ENCODE data around the gene TMTC2.

Gene TMTC2

GRCh38 chr12:83057436-83057835 lies 370.7 kb downstream of the TMTC2 start:
- H3K23ac ChIP-seq (ENCODE audit: low read length in 2 of 2), result no peak overlapping the region
- no peak overlapping the region for H2AFZ ChIP-seq (ENCODE audit: low read depth, low read length)
- H3K79me1 ChIP-seq (replicated peaks; ENCODE audit: low read length, poor library complexity, severe bottlenecking), result no peaks in the 10 kb centered on the region
- no peak overlapping the region for H2BK120ac ChIP-seq (ENCODE audit: low read depth, low read length)
- H3K9me3 ChIP-seq (ENCODE audit: control insufficient read depth, low read length), result no peaks in the 10 kb centered on the region
- no peak overlapping the region for H4K8ac ChIP-seq (ENCODE audit: low read length)
- DNase-seq, result no peak
- H3K4me3 ChIP-seq (ENCODE audit: insufficient read depth in 1 of 2, low read depth in 1 of 2, low read length in 2 of 2), result no peak overlapping the region
- no peak overlapping the region for H3K4ac ChIP-seq (ENCODE audit: low read depth in 1 of 2, low read length in 2 of 2)
- no peak overlapping the region for H3K18ac ChIP-seq (ENCODE audit: low read depth in 1 of 2, low read length in 2 of 2)
- H2BK12ac ChIP-seq (ENCODE audit: low read length in 2 of 2), result no peak overlapping the region
- no peak overlapping the region for H2BK5ac ChIP-seq (ENCODE audit: low read depth, low read length, poor library complexity, severe bottlenecking)
- no peaks in the 10 kb centered on the region for H3K27me3 ChIP-seq (ENCODE audit: control insufficient read depth in 1 of 2, insufficient read depth in 1 of 2, low read length in 2 of 2)
- no peak overlapping the region for H2AK5ac ChIP-seq (ENCODE audit: low read length, severe bottlenecking)
- no peak overlapping the region for H2BK15ac ChIP-seq (ENCODE audit: low read depth, poor library complexity, severe bottlenecking)
- H4K91ac ChIP-seq (ENCODE audit: low read length), result no peak overlapping the region
- WGBS, result no CpG with 5 or more reads among the region's 1 CpG
- H3K27ac ChIP-seq (ENCODE audit: low read length, poor library complexity, severe bottlenecking), result no peak overlapping the region
- H3K36me3 ChIP-seq (ENCODE audit: control insufficient read depth in 1 of 2, insufficient read depth in 2 of 2, low read depth in 1 of 2, low read length in 2 of 2), result no peaks in the 10 kb centered on the region
- H3K9ac ChIP-seq (ENCODE audit: low read length), result no peak overlapping the region
- H3K14ac ChIP-seq (ENCODE audit: low read length in 2 of 2), result no peak overlapping the region
- no peak overlapping the region for H3K4me2 ChIP-seq (ENCODE audit: low read length, poor library complexity, severe bottlenecking)
- no peaks in the 10 kb centered on the region for H3K4me1 ChIP-seq (ENCODE audit: control insufficient read depth, insufficient read depth, low read depth, low read length)

GRCh38 chr12:83059107-83059506 lies 372.4 kb downstream of the TMTC2 start:
- Histone ChIP-seq H3K23ac (ENCODE audit: low read length in 2 of 2) (no peak overlapping the region), H2AFZ (ENCODE audit: low read depth, low read length) (no peak overlapping the region)
- 100% methylated on average over 1 of the region's 6 CpGs for WGBS

DNA sequence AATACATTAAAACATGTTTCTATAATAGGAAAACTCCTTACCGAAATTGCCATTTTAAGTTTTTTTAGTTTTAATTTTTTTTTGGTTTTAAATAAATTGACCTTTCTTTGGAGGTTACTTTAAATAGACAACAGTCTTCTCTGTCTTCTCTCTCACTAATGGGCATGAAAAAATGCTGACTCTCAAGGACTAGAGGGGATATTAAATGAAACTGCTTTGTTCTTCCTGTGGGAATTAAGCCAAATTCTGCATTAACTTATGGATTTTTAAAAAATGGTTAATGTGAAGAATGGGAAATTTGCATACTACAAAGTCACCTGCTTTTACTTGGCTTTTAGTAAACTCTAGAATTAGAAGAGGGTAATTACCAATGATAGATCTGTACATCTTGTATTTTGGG lies 378.9 kb downstream of the TMTC2 start:
- no peak overlapping the region for H3K4ac ChIP-seq (ENCODE audit: low read depth in 1 of 2, low read length in 2 of 2)
- H2BK12ac ChIP-seq (ENCODE audit: low read length in 2 of 2), result no peak overlapping the region
- H2BK15ac ChIP-seq (ENCODE audit: low read depth, poor library complexity, severe bottlenecking), result no peak overlapping the region
- H3K79me1 ChIP-seq (replicated peaks; ENCODE audit: low read length, poor library complexity, severe bottlenecking), result no peaks in the 10 kb centered on the region
- no peak for DNase-seq
- no peak overlapping the region for H2BK120ac ChIP-seq (ENCODE audit: low read depth, low read length)
- no peaks in the 10 kb centered on the region for H3K27me3 ChIP-seq (ENCODE audit: control insufficient read depth in 1 of 2, insufficient read depth in 1 of 2, low read length in 2 of 2)
- H3K14ac ChIP-seq (ENCODE audit: low read length in 2 of 2), result no peak overlapping the region
- H3K4me2 ChIP-seq (ENCODE audit: low read length, poor library complexity, severe bottlenecking), result no peak overlapping the region
- H2AFZ ChIP-seq (ENCODE audit: low read depth, low read length), result no peak overlapping the region
- no peak overlapping the region for H2BK5ac ChIP-seq (ENCODE audit: low read depth, low read length, poor library complexity, severe bottlenecking)
- H4K8ac ChIP-seq (ENCODE audit: low read length), result no peak overlapping the region
- H3K27ac ChIP-seq (ENCODE audit: low read length, poor library complexity, severe bottlenecking), result no peak overlapping the region
- H3K9me3 ChIP-seq (ENCODE audit: control insufficient read depth, low read length), result no peaks in the 10 kb centered on the region
- H3K18ac ChIP-seq (ENCODE audit: low read depth in 1 of 2, low read length in 2 of 2), result no peak overlapping the region
- no peaks in the 10 kb centered on the region for H3K4me1 ChIP-seq (ENCODE audit: control insufficient read depth, insufficient read depth, low read depth, low read length)
- H3K23ac ChIP-seq (ENCODE audit: low read length in 2 of 2), result no peak overlapping the region
- no peak overlapping the region for H3K4me3 ChIP-seq (ENCODE audit: insufficient read depth in 1 of 2, low read depth in 1 of 2, low read length in 2 of 2)
- H2AK5ac ChIP-seq (ENCODE audit: low read length, severe bottlenecking), result no peak overlapping the region
- H4K91ac ChIP-seq (ENCODE audit: low read length), result no peak overlapping the region
- no CpG with 5 or more reads among the region's 1 CpG for WGBS
- no peaks in the 10 kb centered on the region for H3K36me3 ChIP-seq (ENCODE audit: control insufficient read depth in 1 of 2, insufficient read depth in 2 of 2, low read depth in 1 of 2, low read length in 2 of 2)
- no peak overlapping the region for H3K9ac ChIP-seq (ENCODE audit: low read length)

More at GRCh38 chr12:83059107-83059506, 372.4 kb downstream of the TMTC2 start:
- no peak overlapping the region for H3K4me3 ChIP-seq (ENCODE audit: insufficient read depth in 1 of 2, low read depth in 1 of 2, low read length in 2 of 2)
- H2BK120ac ChIP-seq (ENCODE audit: low read depth, low read length), result no peak overlapping the region
- no peaks in the 10 kb centered on the region for H3K4me1 ChIP-seq (ENCODE audit: control insufficient read depth, insufficient read depth, low read depth, low read length)
- no peak overlapping the region for H4K8ac ChIP-seq (ENCODE audit: low read length)
- no peaks in the 10 kb centered on the region for H3K9me3 ChIP-seq (ENCODE audit: control insufficient read depth, low read length)
- no peaks in the 10 kb centered on the region for H3K79me1 ChIP-seq (replicated peaks; ENCODE audit: low read length, poor library complexity, severe bottlenecking)
- H3K14ac ChIP-seq (ENCODE audit: low read length in 2 of 2), result no peak overlapping the region
- no peak overlapping the region for H3K9ac ChIP-seq (ENCODE audit: low read length)
- DNase-seq, result no peak
- no peak overlapping the region for H3K18ac ChIP-seq (ENCODE audit: low read depth in 1 of 2, low read length in 2 of 2)
- H2BK12ac ChIP-seq (ENCODE audit: low read length in 2 of 2), result no peak overlapping the region
- no peak overlapping the region for H4K91ac ChIP-seq (ENCODE audit: low read length)
- H3K4me2 ChIP-seq (ENCODE audit: low read length, poor library complexity, severe bottlenecking), result no peak overlapping the region
- H3K27me3 ChIP-seq (ENCODE audit: control insufficient read depth in 1 of 2, insufficient read depth in 1 of 2, low read length in 2 of 2), result no peaks in the 10 kb centered on the region
- no peak overlapping the region for H2BK15ac ChIP-seq (ENCODE audit: low read depth, poor library complexity, severe bottlenecking)
- no peak overlapping the region for H3K27ac ChIP-seq (ENCODE audit: low read length, poor library complexity, severe bottlenecking)
- no peak overlapping the region for H2AK5ac ChIP-seq (ENCODE audit: low read length, severe bottlenecking)
- no peak overlapping the region for H2BK5ac ChIP-seq (ENCODE audit: low read depth, low read length, poor library complexity, severe bottlenecking)
- no peaks in the 10 kb centered on the region for H3K36me3 ChIP-seq (ENCODE audit: control insufficient read depth in 1 of 2, insufficient read depth in 2 of 2, low read depth in 1 of 2, low read length in 2 of 2)
- no peak overlapping the region for H3K4ac ChIP-seq (ENCODE audit: low read depth in 1 of 2, low read length in 2 of 2)

GRCh38 chr12:83067981-83068380 lies 381.3 kb downstream of the TMTC2 start:
- no peaks in the 10 kb centered on the region for H3K27me3 ChIP-seq (ENCODE audit: control insufficient read depth in 1 of 2, insufficient read depth in 1 of 2, low read length in 2 of 2)
- H2BK15ac ChIP-seq (ENCODE audit: low read depth, poor library complexity, severe bottlenecking), result no peak overlapping the region
- no peak overlapping the region for H3K9ac ChIP-seq (ENCODE audit: low read length)
- no peak overlapping the region for H2AFZ ChIP-seq (ENCODE audit: low read depth, low read length)
- H3K4ac ChIP-seq (ENCODE audit: low read depth in 1 of 2, low read length in 2 of 2), result no peak overlapping the region
- H3K4me3 ChIP-seq (ENCODE audit: insufficient read depth in 1 of 2, low read depth in 1 of 2, low read length in 2 of 2), result no peak overlapping the region
- H4K8ac ChIP-seq (ENCODE audit: low read length), result no peak overlapping the region
- no peaks in the 10 kb centered on the region for H3K9me3 ChIP-seq (ENCODE audit: control insufficient read depth, low read length)
- H3K4me2 ChIP-seq (ENCODE audit: low read length, poor library complexity, severe bottlenecking), result no peak overlapping the region
- H3K27ac ChIP-seq (ENCODE audit: low read length, poor library complexity, severe bottlenecking), result no peak overlapping the region
- no peaks in the 10 kb centered on the region for H3K79me1 ChIP-seq (replicated peaks; ENCODE audit: low read length, poor library complexity, severe bottlenecking)
- no peak overlapping the region for H3K14ac ChIP-seq (ENCODE audit: low read length in 2 of 2)
- H2BK12ac ChIP-seq (ENCODE audit: low read length in 2 of 2), result no peak overlapping the region
- no peak overlapping the region for H3K18ac ChIP-seq (ENCODE audit: low read depth in 1 of 2, low read length in 2 of 2)
- H3K4me1 ChIP-seq (ENCODE audit: control insufficient read depth, insufficient read depth, low read depth, low read length), result no peaks in the 10 kb centered on the region
- H2AK5ac ChIP-seq (ENCODE audit: low read length, severe bottlenecking), result no peak overlapping the region
- no peak overlapping the region for H2BK5ac ChIP-seq (ENCODE audit: low read depth, low read length, poor library complexity, severe bottlenecking)
- no peak overlapping the region for H4K91ac ChIP-seq (ENCODE audit: low read length)
- H3K23ac ChIP-seq (ENCODE audit: low read length in 2 of 2), result no peak overlapping the region
- no peak for DNase-seq
- no peak overlapping the region for H2BK120ac ChIP-seq (ENCODE audit: low read depth, low read length)
- no peaks in the 10 kb centered on the region for H3K36me3 ChIP-seq (ENCODE audit: control insufficient read depth in 1 of 2, insufficient read depth in 2 of 2, low read depth in 1 of 2, low read length in 2 of 2)

Data from mesenchymal stem cell (in vitro differentiated cells and primary cell).